Spleen (tissue), 7 donors: ENCODE measurements around the gene ZKSCAN3.

ENCODE experiments used
- POLR2A ChIP-seq, 3 donors: fragments of 450-650 bp; IDR thresholded peaks; one replicate each; pipeline ENCODE4 v1.5.1; 2017; ENCODE audit warnings: antibody characterized with exemption in 3 of 3, mild to moderate bottlenecking in 1 of 3
- POLR2AphosphoS5 ChIP-seq, 3 donors: sonication (generic); formaldehyde crosslinking; IDR thresholded peaks; one replicate each; pipeline ENCODE4 v1.5.1; 2017; ENCODE audit warnings: antibody characterized with exemption in 3 of 3
- TF ChIP-seq, protein P1 (sequence below), 11 experiments: fragments of 200-600 bp in 7 of 11; fragments of 450-650 bp in 4 of 11; sonication (generic) in 4 of 11; IDR thresholded peaks in 8 of 11; conservative IDR thresholded peaks in 3 of 11; 1 replicate in 7 of 11; 2 replicates in 4 of 11; pipeline versions ENCODE4 v1.4.0 to v1.8.0; 2016 to 2021; ENCODE audit warnings: antibody characterized with exemption in 11 of 11, inconsistent platforms in 4 of 11, mild to moderate bottlenecking in 1 of 11
- donor health status: DM: no; HTN: no; CAD: no; lungs with moderate emphysema.
- donor health status: DM: no; HTN: no; CAD: no.
- donor health status: DM: no; HTN: no; CAD: no.

DNA sequence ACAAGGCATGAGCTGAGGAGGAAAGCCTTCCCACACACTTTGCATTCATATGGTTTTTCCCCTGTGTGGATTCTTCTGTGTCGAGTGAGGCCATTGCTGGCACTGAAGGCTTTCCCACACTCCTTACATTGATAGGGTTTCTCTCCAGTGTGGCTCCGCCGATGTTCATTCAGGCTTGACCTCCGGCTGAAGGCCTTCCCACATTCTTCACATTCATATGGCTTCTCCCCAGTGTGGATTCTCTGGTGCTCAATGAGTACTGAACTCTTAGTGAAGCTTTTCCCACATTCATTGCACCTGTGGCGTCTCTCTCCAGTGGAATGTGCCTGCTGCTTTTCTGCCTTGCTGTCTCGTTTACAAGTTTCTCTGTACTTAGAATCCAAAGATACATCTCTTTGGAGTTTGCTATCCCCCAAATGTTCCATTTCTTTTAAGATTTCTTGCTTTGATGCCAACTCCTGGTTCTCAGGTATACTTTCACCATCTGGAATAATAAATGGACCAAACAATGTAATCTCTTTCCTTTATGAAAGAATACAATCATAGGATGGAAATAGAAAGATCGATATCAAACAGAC, 23.3 kb upstream of the ZKSCAN3 start:
- TF ChIP-seq, protein P1, sequence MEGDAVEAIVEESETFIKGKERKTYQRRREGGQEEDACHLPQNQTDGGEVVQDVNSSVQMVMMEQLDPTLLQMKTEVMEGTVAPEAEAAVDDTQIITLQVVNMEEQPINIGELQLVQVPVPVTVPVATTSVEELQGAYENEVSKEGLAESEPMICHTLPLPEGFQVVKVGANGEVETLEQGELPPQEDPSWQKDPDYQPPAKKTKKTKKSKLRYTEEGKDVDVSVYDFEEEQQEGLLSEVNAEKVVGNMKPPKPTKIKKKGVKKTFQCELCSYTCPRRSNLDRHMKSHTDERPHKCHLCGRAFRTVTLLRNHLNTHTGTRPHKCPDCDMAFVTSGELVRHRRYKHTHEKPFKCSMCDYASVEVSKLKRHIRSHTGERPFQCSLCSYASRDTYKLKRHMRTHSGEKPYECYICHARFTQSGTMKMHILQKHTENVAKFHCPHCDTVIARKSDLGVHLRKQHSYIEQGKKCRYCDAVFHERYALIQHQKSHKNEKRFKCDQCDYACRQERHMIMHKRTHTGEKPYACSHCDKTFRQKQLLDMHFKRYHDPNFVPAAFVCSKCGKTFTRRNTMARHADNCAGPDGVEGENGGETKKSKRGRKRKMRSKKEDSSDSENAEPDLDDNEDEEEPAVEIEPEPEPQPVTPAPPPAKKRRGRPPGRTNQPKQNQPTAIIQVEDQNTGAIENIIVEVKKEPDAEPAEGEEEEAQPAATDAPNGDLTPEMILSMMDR (IDR thresholded peaks at IDR 0.05 in 8 of 11, conservative IDR thresholded peaks at IDR 0.05 in 3 of 11), result no peak
- TF ChIP-seq POLR2A (IDR thresholded peaks at IDR 0.05), result no peak
- no peak for TF ChIP-seq POLR2AphosphoS5 (IDR thresholded peaks at IDR 0.05)
